Osteoblast (primary cell): ENCODE measurements around the gene PEDS1. TPM values are rescaled to one million over a fixed set of nuclear protein-coding genes. Genes with fewer than 3 reads are reported as not detected.

Experiments
- DNase-seq: peaks from one replicate; pipeline ENCODE4 v3.0.0; 2011; ENCODE audit warnings: low spot score, mixed read lengths; ENCODE audit not compliant: insufficient read length; ENCODE audit errors: missing footprints
- H2AFZ ChIP-seq: 2 replicates; pipeline ENCODE4 v1.6.0; 2011; ENCODE audit warnings: mild to moderate bottlenecking, low read length
- H3K27ac ChIP-seq: 2 replicates; pipeline ENCODE4 v1.5.1; 2011; ENCODE audit warnings: mild to moderate bottlenecking, low read depth, low read length, moderate library complexity
- H3K27me3 ChIP-seq: 2 replicates; pipeline ENCODE4 v1.6.0; 2012; ENCODE audit warnings: mild to moderate bottlenecking, control low read depth, inconsistent platforms, low read length, moderate library complexity; ENCODE audit not compliant: insufficient read depth
- H3K36me3 ChIP-seq: 2 replicates; pipeline ENCODE4 v1.5.1; 2011; ENCODE audit warnings: mild to moderate bottlenecking, low read length, control low read depth, moderate library complexity; ENCODE audit not compliant: insufficient read depth
- H3K4me1 ChIP-seq: 2 replicates; pipeline ENCODE4 v1.5.1; 2011; ENCODE audit warnings: mild to moderate bottlenecking, low read length, control low read depth, moderate library complexity; ENCODE audit not compliant: insufficient read depth
- H3K4me2 ChIP-seq: 2 replicates; pipeline ENCODE4 v1.6.0; 2011; ENCODE audit warnings: mild to moderate bottlenecking, low read length; ENCODE audit not compliant: insufficient read depth
- H3K4me3 ChIP-seq: fragments of 200-600 bp; sonication (generic); 3 replicates; pipeline ENCODE4 v1.5.1; 2012; ENCODE audit warnings: mild to moderate bottlenecking, low read length, inconsistent platforms; ENCODE audit not compliant: insufficient read depth
- H3K79me2 ChIP-seq: 2 replicates; pipeline ENCODE4 v1.6.0; 2012; ENCODE audit warnings: mild to moderate bottlenecking, low read length, control low read depth, inconsistent platforms; ENCODE audit not compliant: insufficient read depth
- H3K9me3 ChIP-seq: 2 replicates; pipeline ENCODE4 v1.5.1; 2011; ENCODE audit warnings: low read depth, low read length, control low read depth
- H4K20me1 ChIP-seq: 2 replicates; pipeline ENCODE4 v1.6.0; 2012; ENCODE audit warnings: mild to moderate bottlenecking, low read length, control low read depth; ENCODE audit not compliant: insufficient read depth
- CTCF ChIP-seq: IDR thresholded peaks from 2 replicates; pipeline ENCODE4 v1.5.1; 2011; ENCODE audit warnings: mild to moderate bottlenecking, low read depth, low read length, moderate library complexity; ENCODE audit errors: extremely low read depth
- total RNA-seq: library from RNA; depleted of rRNA; stranded (reverse); fragments of >200 nt; gene quantifications from 2 replicates; pipeline ENCODE4 v1.2.3, GENCODE V29; 2012

PEDS1 gene
- total RNA-seq, 1 donor: 37.6 TPM

- Histone ChIP-seq H2AFZ (no peak overlapping the region), H3K27ac (peak overlapping the region; percentile 94), H4K20me1 (peaks cover 22% of the 10 kb centered on the region), H3K4me2 (peak overlapping the region; percentile 26), H3K4me1 (peaks cover 55% of the 10 kb centered on the region), H3K27me3 (no peaks in the 10 kb centered on the region), H3K36me3 (peaks cover 42% of the 10 kb centered on the region), H3K4me3 (no peak overlapping the region), H3K79me2 (peaks cover 83% of the 10 kb centered on the region), H3K9me3 (no peaks in the 10 kb centered on the region)
- peak; percentile 71 for DNase-seq
- no peak for TF ChIP-seq CTCF
Measured at GRCh38 chr20:50146214-50146613, 7.3 kb downstream of the PEDS1 start.

GRCh38 chr20:50145566-50145965 is 8.0 kb downstream of the PEDS1 start:
- no peak for TF ChIP-seq CTCF
- H2AFZ ChIP-seq: no peak overlapping the region
- H3K9me3 ChIP-seq: no peaks in the 10 kb centered on the region
- DNase-seq: no peak
- peaks cover 49% of the 10 kb centered on the region for H3K4me1 ChIP-seq
- H3K4me2 ChIP-seq: no peak overlapping the region
- peaks cover 83% of the 10 kb centered on the region for H3K79me2 ChIP-seq
- peaks cover 22% of the 10 kb centered on the region for H4K20me1 ChIP-seq
- peak overlapping the region; percentile 94 for H3K27ac ChIP-seq
- H3K36me3 ChIP-seq: peaks cover 48% of the 10 kb centered on the region
- H3K4me3 ChIP-seq: no peak overlapping the region
- no peaks in the 10 kb centered on the region for H3K27me3 ChIP-seq

GRCh38 chr20:50144362-50144761 is 9.2 kb downstream of the PEDS1 start:
- H2AFZ ChIP-seq: no peak overlapping the region
- H3K27me3 ChIP-seq: no peaks in the 10 kb centered on the region
- peaks cover 18% of the 10 kb centered on the region for H4K20me1 ChIP-seq
- H3K4me2 ChIP-seq: no peak overlapping the region
- H3K36me3 ChIP-seq: peaks cover 56% of the 10 kb centered on the region
- peak; percentile 96 for DNase-seq
- no peaks in the 10 kb centered on the region for H3K9me3 ChIP-seq
- peaks cover 42% of the 10 kb centered on the region for H3K4me1 ChIP-seq
- peak overlapping the region; percentile 94 for H3K27ac ChIP-seq
- no peak overlapping the region for H3K4me3 ChIP-seq
- TF ChIP-seq CTCF: no peak
- peaks cover 83% of the 10 kb centered on the region for H3K79me2 ChIP-seq

GRCh38 chr20:50142812-50143211 is 10.7 kb downstream of the PEDS1 start:
- no peak for DNase-seq
- H3K79me2 ChIP-seq: peaks cover 83% of the 10 kb centered on the region
- H3K27ac ChIP-seq: no peak overlapping the region
- H4K20me1 ChIP-seq: peaks cover 13% of the 10 kb centered on the region
- no peak overlapping the region for H2AFZ ChIP-seq
- H3K9me3 ChIP-seq: no peaks in the 10 kb centered on the region
- TF ChIP-seq CTCF: no peak
- H3K4me2 ChIP-seq: no peak overlapping the region
- no peak overlapping the region for H3K4me3 ChIP-seq
- peaks cover 49% of the 10 kb centered on the region for H3K36me3 ChIP-seq
- peaks cover 58% of the 10 kb centered on the region for H3K4me1 ChIP-seq
- H3K27me3 ChIP-seq: no peaks in the 10 kb centered on the region
